K562 (cell line): Measurements from ENCODE around the gene MYBPC3. TPM values are rescaled to one million over a fixed set of nuclear protein-coding genes. Genes with fewer than 3 reads are reported as not detected.

Experiments used
- AFF4 ChIP-seq: sonication (generic); formaldehyde crosslinking; IDR thresholded peaks from 2 replicates; pipeline ENCODE4 v1.8.0; 2023; ENCODE audit warnings: mild to moderate bottlenecking, missing genetic modification reagents
- CBX2 ChIP-seq: fragments of 200-600 bp; sonication (generic); IDR thresholded peaks from one replicate; pipeline ENCODE4 v1.6.1; 2012; ENCODE audit warnings: mild to moderate bottlenecking, low read length, inconsistent platforms; ENCODE audit not compliant: insufficient read depth, poor library complexity, severe bottlenecking
- IRF1 ChIP-seq: sonication (generic); formaldehyde crosslinking; IDR thresholded peaks from 2 replicates; pipeline ENCODE4 v1.8.0; 2022; ENCODE audit warnings: missing genetic modification reagents, mild to moderate bottlenecking, borderline replicate concordance
- SNIP1 ChIP-seq: fragments of 450-650 bp; IDR thresholded peaks from 2 replicates; pipeline ENCODE4 v1.7.1; 2017; ENCODE audit warnings: low read depth, mild to moderate bottlenecking
- TFE3 ChIP-seq: fragments of 450-650 bp; formaldehyde crosslinking; IDR thresholded peaks from 2 replicates; pipeline ENCODE4 v1.4.0; 2020; ENCODE audit warnings: mild to moderate bottlenecking, mixed read lengths
- ZC3H8 ChIP-seq: fragments of 450-650 bp; IDR thresholded peaks from 2 replicates; pipeline ENCODE4 v1.6.1; 2017
- ZZZ3 ChIP-seq: fragments of 450-650 bp; IDR thresholded peaks from 2 replicates; pipeline ENCODE4 v1.6.1; 2016; ENCODE audit warnings: antibody characterized with exemption, mild to moderate bottlenecking, moderate library complexity
- polyA plus RNA-seq, 8 experiments: library from polyadenylated mRNA; depleted of rRNA in 4 of 8; stranded (reverse) in 5 of 8; unstranded in 3 of 8; fragments of >200 nt; fragmentation: Nextera tagmentation in 2 of 8; fragmentation: Illumina TruSeq in 1 of 8; extraction: Ambion mirVana in 2 of 8; extraction: Trizol in 1 of 8; gene quantifications; 2 replicates each; pipeline versions ENCODE4 v1.2.1 to v1.2.3, GENCODE V29; 2011 to 2014; ENCODE audit warnings: inconsistent platforms in 1 of 8, missing spikeins in 1 of 8
- total RNA-seq, 7 experiments: library from RNA; depleted of rRNA in 6 of 7; stranded (reverse); fragments of >200 nt in 6 of 7; fragmentation: Illumina TruSeq in 2 of 7; extraction: Trizol in 2 of 7; gene quantifications; 2 replicates each; pipeline versions ENCODE4 v1.2.1 to v1.2.3, GENCODE V29; 2011 to 2021; ENCODE audit warnings: low replicate concordance in 1 of 7

MYBPC3 gene
- total and polyA plus RNA-seq, 9 of the 15 experiments (the other 6 are each of a cell fraction or from before 2014, with no cell fraction given) = 0.01 TPM; not detected in 8

- TF ChIP-seq AFF4 (CRISPR knock-in tag) = peak; percentile 95; the same call in 1 of the 2 replicates
- TF ChIP-seq CBX2 = no peak
- no peak for TF ChIP-seq IRF1 (CRISPR knock-in tag)
- 0 out of 2 replicates have a peak, but pooled peaks have one; percentile 57 for TF ChIP-seq ZC3H8
- TF ChIP-seq TFE3 (CRISPR knock-in tag) = no peak
- no peak for TF ChIP-seq ZZZ3
- no peak for TF ChIP-seq SNIP1
- TF ChIP-seq, all 486 proteins: peak for 157
Observed at GRCh38 chr11:47378010-47378835, 25.7 kb upstream of the MYBPC3 start, which contains the start of gene SPI1 (continued).
